Skeletal muscle tissue (tissue), 4 donors: Measurements from ENCODE around the gene ABCA7. TPM values are rescaled to one million over a fixed set of nuclear protein-coding genes. Genes with fewer than 3 reads are reported as not detected.
A peak's percentile ranks its signal among the peaks of the same experiment; 100 is the strongest.

ENCODE experiments used
- H3K27ac ChIP-seq: one replicate; pipeline ENCODE4 v1.7.0; 2013; ENCODE audit warnings: mild to moderate bottlenecking, low read depth, low read length, inconsistent platforms
- H3K27me3 ChIP-seq, 3 donors: one replicate each; pipeline ENCODE4 v1.7.0; 2013; ENCODE audit warnings: low read length in 3 of 3; ENCODE audit not compliant: control insufficient read depth in 3 of 3, insufficient read depth in 3 of 3
- H3K36me3 ChIP-seq, 3 donors: one replicate each; pipeline ENCODE4 v1.7.0; 2013; ENCODE audit warnings: low read length in 3 of 3; ENCODE audit not compliant: control insufficient read depth in 3 of 3, insufficient read depth in 3 of 3
- H3K4me1 ChIP-seq, 3 donors: one replicate each; pipeline ENCODE4 v1.7.0; 2013; ENCODE audit warnings: low read length in 3 of 3, mild to moderate bottlenecking in 3 of 3; ENCODE audit not compliant: control insufficient read depth in 3 of 3, insufficient read depth in 3 of 3
- H3K4me3 ChIP-seq, 3 donors: one replicate each; pipeline ENCODE4 v1.7.0; 2013; ENCODE audit warnings: low read length in 3 of 3
- H3K9ac ChIP-seq, 3 donors: one replicate each; pipeline ENCODE4 v1.7.0; 2013; ENCODE audit warnings: low read length in 3 of 3, mild to moderate bottlenecking in 3 of 3, moderate library complexity in 2 of 3, low read depth in 1 of 3
- H3K9me3 ChIP-seq, 3 donors: one replicate each; pipeline ENCODE4 v1.7.0; 2013; ENCODE audit warnings: low read length in 3 of 3; ENCODE audit not compliant: control insufficient read depth in 3 of 3
- total RNA-seq: library from RNA; depleted of rRNA; stranded (reverse); fragments of >200 nt; gene quantifications from one replicate; pipeline ENCODE4 v1.2.3, GENCODE V29; 2014
- donor health status: Osteomylitis.

ABCA7 gene
- total RNA-seq, 1 donor from 2014 or later: 6.8 TPM

DNA sequence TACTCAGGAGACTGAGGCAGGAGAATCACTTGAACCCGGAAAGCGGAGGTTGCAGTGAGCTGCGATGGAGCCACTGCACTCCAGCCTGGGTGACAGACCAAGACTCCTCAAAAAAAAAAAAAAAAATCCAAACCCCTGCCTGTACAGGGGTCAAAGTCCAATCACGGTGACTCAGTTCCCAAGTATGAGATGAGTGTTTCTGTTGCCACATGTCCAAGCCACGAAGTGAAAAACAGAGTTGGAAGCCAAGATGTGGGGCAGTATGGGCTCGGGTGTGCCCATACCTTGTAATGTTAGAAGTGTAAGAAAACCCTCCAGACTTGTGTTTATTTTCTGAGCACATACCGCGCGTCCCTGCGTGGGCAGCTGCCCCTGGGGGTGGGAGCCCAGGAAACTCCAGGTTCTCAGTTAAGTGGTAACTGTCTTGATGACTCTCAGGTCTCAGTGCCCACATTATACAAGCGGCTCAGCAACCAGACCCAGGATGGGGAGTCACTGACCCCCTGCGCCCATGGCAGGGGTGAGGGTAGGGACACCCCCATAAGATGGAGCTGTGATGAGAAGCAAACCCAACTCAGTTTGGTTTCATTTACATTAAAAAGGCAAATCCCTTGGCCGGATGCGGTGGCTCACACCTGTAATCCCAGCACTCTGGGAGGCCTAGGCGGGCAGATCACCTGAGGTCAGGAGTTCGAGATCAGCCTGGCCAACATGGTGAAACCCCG lies 62.7 kb downstream of the ABCA7 start:
- Histone ChIP-seq H3K4me1 (peaks cover 41 to 68% (median 44%) of the 10 kb centered on the region in 3 donors), H3K4me3 (peak overlapping the region in 2 of 3 donors; percentile 5 to 22), H3K9ac (peak overlapping the region in 2 of 3 donors; percentile 45 to 68), H3K27me3 (no peaks in the 10 kb centered on the region), H3K27ac (peak overlapping the region; percentile 98), H3K9me3 (no peaks in the 10 kb centered on the region), H3K36me3 (peaks cover 4 to 15% (median 14%) of the 10 kb centered on the region in 3 donors)

DNA sequence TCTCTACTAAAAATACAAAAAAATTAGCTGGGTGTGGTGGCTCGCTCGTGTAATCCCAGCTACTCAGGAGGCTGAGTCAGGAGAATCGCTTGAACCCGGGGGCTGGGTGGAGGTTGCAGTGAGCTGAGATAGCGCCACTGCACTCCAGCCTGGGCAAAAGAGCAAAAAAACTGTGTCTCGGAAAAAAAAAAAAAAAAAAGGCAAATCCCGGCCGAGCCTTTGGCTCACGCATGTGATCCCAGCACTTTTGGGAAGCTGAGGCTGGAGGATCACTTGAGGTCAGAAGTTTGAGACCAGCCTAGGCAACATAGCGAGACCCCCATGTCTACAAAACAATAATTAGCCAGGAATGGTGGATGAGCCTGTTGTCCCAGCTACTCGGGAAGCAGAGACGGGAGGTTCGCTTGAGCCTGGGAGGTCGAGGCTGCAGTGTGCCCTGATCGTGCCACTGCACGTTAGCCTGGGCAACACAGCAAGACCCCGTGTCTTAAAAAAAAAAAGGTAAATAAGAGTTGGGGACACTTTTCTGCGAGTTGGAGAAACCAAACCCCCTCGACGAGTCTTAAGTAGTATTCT lies 63.3 kb downstream of the ABCA7 start:
- Histone ChIP-seq H3K27me3 (no peaks in the 10 kb centered on the region), H3K36me3 (peaks cover 4 to 15% (median 14%) of the 10 kb centered on the region in 3 donors), H3K27ac (peak overlapping the region; percentile 98), H3K9ac (peak overlapping the region; percentile 57 to 84 (median 70)), H3K4me1 (peaks cover 41 to 65% (median 43%) of the 10 kb centered on the region in 3 donors), H3K9me3 (no peaks in the 10 kb centered on the region), H3K4me3 (peak overlapping the region; percentile 66 to 71 (median 70))

DNA sequence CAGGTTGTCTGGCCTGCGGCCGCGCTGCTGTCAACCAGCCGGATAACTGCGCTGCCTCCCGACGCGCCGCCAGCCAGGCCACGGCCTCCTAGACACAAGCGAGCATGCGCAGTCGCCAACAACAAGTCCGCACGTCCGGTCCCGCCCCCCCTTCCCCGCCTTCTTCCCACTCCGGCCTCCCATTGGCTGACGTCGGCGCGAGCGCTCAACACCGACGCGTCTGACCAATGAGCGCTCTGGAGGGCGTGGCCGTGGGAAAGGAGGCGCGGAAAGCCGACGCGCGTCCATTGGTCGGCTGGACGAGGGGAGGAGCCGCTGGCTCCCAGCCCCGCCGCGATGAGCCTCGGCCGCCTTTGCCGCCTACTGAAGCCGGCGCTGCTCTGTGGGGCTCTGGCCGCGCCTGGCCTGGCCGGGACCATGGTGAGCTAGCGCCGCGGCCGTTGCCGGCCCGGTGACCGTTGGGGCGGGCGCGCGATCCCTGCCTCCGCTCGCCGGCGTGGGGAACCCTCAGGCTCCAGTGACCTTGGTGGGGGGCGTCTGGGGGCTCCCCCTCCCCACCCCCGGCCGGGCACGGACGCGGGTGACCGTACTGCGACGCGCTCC lies 63.9 kb downstream of the ABCA7 start, which contains the start of gene GPX4:
GPX4 (plus strand) TSS at position 287 of the 603 bp plus-strand sequence; CDS start at position 337, 50 bp downstream.
- peaks cover 35 to 59% (median 37%) of the 10 kb centered on the region in 3 donors for H3K4me1 ChIP-seq

DNA sequence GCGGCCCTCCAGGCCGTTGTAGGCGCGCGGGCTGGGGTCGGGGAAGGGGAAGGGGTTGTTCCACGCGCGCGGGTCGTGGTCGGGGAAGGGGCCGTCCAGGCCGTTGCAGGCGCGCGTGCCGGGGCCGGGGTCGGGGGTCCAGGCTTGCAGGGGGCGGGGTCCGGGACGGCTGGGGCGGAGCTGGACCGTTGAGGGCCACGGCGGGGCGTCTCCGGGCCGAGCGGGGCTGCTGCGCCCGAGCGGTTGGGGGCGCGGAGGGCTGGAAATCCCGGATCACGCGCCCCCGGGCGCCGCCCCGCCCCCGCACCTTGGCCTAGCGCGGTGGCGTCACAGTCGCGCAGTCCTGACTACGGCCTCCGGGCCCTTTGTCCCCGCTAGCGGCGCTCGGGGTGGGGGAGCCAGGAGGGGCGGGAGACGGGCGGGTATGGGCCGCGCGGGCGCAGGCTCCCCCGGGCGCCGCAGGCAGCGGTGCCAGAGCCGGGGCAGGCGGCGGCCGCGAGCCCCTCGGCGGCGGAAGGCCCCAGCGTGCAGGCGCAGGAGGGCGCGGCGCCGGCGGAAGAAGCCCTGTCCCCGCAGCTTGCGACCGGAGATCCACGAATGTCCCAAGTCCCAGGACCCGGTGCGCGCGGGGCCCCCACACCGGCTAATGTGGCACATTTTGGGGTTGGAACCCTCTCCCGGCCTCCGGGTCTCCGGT lies 64.6 kb downstream of the ABCA7 start:
- Histone ChIP-seq H3K9ac (peak overlapping the region; percentile 76 to 96 (median 88)), H3K36me3 (peaks cover 6 to 17% (median 15%) of the 10 kb centered on the region in 3 donors), H3K27ac (peak overlapping the region; percentile 98), H3K4me1 (peaks cover 31 to 53% (median 35%) of the 10 kb centered on the region in 3 donors), H3K4me3 (peak overlapping the region; percentile 72 to 85 (median 81)), H3K9me3 (no peaks in the 10 kb centered on the region), H3K27me3 (no peaks in the 10 kb centered on the region)

More for the DNA sequence above, 63.9 kb downstream of the ABCA7 start, which contains the start of gene GPX4:
- Histone ChIP-seq H3K36me3 (peaks cover 6 to 15% (median 14%) of the 10 kb centered on the region in 3 donors), H3K27me3 (no peaks in the 10 kb centered on the region), H3K9ac (peak within 1 kb of the TSS; percentile 76 to 96 (median 88)), H3K9me3 (no peaks in the 10 kb centered on the region), H3K27ac (peak within 1 kb of the TSS; percentile 98), H3K4me3 (peak within 1 kb of the TSS; percentile 72 to 85 (median 81))

DNA sequence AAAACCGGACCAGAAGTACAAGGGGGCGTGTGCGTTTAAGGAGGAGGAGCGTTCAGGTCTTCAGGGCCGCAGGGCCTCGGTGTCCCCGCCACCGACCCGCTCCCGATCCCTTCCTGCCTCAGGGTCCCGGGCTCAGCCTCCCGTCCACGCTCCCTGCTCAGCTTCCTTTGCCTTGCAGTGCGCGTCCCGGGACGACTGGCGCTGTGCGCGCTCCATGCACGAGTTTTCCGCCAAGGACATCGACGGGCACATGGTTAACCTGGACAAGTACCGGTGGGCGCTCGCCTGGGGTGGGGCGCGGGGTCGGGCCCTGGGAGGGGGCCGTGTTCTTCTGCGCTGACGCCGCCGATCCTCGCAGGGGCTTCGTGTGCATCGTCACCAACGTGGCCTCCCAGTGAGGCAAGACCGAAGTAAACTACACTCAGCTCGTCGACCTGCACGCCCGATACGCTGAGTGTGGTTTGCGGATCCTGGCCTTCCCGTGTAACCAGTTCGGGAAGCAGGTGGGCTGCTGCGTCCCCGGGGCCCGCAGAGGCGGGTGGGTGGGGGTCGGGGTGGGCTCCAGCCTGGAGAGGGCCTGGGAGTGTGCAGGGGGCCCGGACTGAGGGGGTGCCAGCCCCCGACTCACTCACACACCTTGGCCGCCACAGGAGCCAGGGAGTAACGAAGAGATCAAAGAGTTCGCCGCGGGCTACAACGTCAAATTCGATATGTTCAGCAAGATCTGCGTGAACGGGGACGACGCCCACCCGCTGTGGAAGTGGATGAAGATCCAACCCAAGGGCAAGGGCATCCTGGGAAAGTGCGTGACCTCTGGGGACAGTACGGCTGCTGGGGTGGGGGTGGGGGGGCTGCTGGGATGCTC lies 65.3 kb downstream of the ABCA7 start:
- Histone ChIP-seq H3K4me3 (peak overlapping the region; percentile 72 to 85 (median 81)), H3K4me1 (peaks cover 31 to 50% (median 32%) of the 10 kb centered on the region in 3 donors), H3K27me3 (no peaks in the 10 kb centered on the region), H3K9ac (peak overlapping the region; percentile 76 to 96 (median 83)), H3K36me3 (peaks cover 6 to 18% (median 15%) of the 10 kb centered on the region in 3 donors), H3K27ac (peak overlapping the region; percentile 98), H3K9me3 (no peaks in the 10 kb centered on the region)

DNA sequence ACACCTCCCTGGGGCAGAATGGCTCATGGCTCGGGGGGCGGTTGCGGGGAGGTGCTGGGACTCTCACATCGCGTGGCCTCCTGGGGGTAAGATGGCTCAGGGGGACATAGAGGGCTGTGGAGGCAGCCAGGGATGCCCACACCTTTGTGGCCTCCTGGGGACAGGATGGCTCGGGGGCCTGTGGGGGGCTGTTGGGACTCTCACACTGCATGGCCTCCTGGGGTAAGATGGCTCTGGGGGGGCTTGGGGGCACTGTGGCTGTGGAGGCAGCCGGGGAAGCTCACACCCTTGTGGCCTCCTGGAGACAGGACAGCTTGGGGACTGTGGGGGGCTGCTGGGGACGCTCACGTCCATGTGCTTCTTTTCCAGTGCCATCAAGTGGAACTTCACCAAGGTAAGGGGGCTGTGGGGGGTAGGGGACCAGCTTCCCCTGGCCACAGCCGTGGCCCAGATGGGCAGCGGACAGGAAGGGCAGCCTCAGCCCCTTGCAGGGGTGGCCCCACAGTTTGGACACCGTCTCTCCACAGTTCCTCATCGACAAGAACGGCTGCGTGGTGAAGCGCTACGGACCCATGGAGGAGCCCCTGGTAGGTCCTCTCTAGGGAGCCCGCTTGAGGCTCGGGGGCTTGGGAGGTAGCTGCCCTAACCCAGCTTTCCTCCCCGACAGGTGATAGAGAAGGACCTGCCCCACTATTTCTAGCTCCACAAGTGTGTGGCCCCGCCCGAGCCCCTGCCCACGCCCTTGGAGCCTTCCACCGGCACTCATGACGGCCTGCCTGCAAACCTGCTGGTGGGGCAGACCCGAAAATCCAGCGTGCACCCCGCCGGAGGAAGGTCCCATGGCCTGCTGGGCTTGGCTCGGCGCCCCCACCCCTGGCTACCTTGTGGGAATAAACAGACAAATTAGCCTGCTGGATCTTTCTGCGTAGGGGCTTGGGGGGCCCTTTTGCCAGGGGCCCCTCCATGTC lies 66.2 kb downstream of the ABCA7 start:
- H3K4me1 ChIP-seq: peaks cover 31 to 49% (median 32%) of the 10 kb centered on the region in 3 donors
- H3K9ac ChIP-seq: no peak overlapping the region
- no peak overlapping the region for H3K27ac ChIP-seq
- no peaks in the 10 kb centered on the region for H3K9me3 ChIP-seq
- H3K4me3 ChIP-seq: no peak overlapping the region
- H3K36me3 ChIP-seq: peaks cover 6 to 25% (median 15%) of the 10 kb centered on the region in 3 donors
- H3K27me3 ChIP-seq: no peaks in the 10 kb centered on the region

DNA sequence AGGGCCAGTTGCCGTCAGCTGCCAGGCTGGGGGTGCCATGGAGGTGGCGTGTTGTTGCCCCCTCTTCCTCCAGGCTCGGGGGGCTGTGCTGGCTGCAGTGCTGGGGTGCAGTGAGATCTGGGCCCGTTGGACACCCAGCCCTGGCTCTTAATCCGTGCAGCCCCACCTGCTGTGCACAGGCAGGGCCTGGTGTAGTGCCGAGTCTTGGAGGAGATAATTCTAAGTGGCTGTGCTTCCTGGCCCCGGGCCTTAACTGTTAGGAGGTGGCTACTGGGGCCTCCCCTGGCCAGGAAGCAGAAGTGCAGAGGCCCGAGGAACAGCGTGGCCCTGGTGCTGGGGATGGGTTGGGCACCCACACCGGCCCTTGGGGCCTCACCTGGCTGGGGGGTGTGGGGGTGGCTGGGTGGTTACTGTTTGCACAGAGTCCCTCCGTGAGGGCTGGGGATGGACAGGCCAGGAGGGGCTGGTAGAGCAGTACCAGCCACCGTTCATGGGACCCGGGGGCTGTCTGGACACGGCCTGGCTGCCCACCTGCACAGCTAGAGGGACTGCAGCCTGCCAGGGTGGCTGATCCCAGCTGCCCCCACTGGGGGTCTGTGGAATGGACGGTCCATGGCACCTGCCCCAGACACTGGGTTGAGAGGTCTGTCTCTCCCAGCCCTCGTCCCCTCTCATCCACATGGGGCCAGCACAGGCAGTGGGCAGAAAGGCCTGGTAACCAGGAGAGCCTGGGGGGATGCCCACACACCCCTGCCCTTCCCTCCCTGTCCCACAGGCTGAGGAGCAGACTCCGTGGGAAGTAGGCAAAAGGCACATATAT lies 67.1 kb downstream of the ABCA7 start:
- Histone ChIP-seq H3K36me3 (peaks cover 6 to 27% (median 15%) of the 10 kb centered on the region in 3 donors), H3K9ac (no peak overlapping the region), H3K27me3 (no peaks in the 10 kb centered on the region), H3K4me1 (peaks cover 23 to 40% (median 25%) of the 10 kb centered on the region in 3 donors), H3K9me3 (no peaks in the 10 kb centered on the region), H3K4me3 (no peak overlapping the region), H3K27ac (peak overlapping the region; percentile 19)
